Activated T-helper 1 cell treated with Interleukin-2 at 50 U/mL for 16 hours (primary cell): Measurements from ENCODE around the gene APP.
A peak's percentile ranks its signal among the peaks of the same experiment; 100 is the strongest.

Experiments used
- DNase-seq: peaks from one replicate; pipeline ENCODE4 v3.0.0-alpha.2; 2020; ENCODE audit warnings: low read depth

Gene APP

GRCh38 chr21:25903607-25904006 lies 267.0 kb downstream of the APP start:
- DNase-seq, result no peak

- no peak for DNase-seq
These were observed 269.1 kb downstream of the APP start for GRCh38 chr21:25901330-25901979.

GRCh38 chr21:25898671-25899070 lies 271.9 kb downstream of the APP start:
- no peak for DNase-seq

- no peak for DNase-seq
These were observed 273.2 kb downstream of the APP start for GRCh38 chr21:25897383-25897782.

- DNase-seq, result no peak
These were observed 274.0 kb downstream of the APP start for GRCh38 chr21:25896501-25897056.

- DNase-seq, result no peak
These were observed 274.9 kb downstream of the APP start for GRCh38 chr21:25895565-25896205.

- DNase-seq, result no peak
These were observed 277.4 kb downstream of the APP start for GRCh38 chr21:25893191-25893590.

- DNase-seq, result no peak
These were observed 279.0 kb downstream of the APP start for GRCh38 chr21:25891596-25891995.

GRCh38 chr21:25890001-25890400 lies 280.6 kb downstream of the APP start:
- no peak for DNase-seq

- DNase-seq, result no peak
These were observed 281.9 kb downstream of the APP start for GRCh38 chr21:25888711-25889110.

GRCh38 chr21:25887646-25888306 lies 282.8 kb downstream of the APP start:
- DNase-seq, result no peak

- DNase-seq, result no peak
These were observed 283.4 kb downstream of the APP start for GRCh38 chr21:25887166-25887565.

- no peak for DNase-seq
These were observed 284.7 kb downstream of the APP start for GRCh38 chr21:25885880-25886279.

GRCh38 chr21:25885405-25885804 lies 285.2 kb downstream of the APP start:
- DNase-seq, result no peak

GRCh38 chr21:25884311-25884710 lies 286.3 kb downstream of the APP start:
- DNase-seq, result no peak

- DNase-seq, result peak; percentile 7
These were observed 288.8 kb downstream of the APP start for GRCh38 chr21:25881524-25882376.

- DNase-seq, result no peak
These were observed 291.4 kb downstream of the APP start for GRCh38 chr21:25879203-25879602.

- no peak for DNase-seq
These were observed 292.2 kb downstream of the APP start for GRCh38 chr21:25878344-25878743.

- DNase-seq, result no peak
These were observed 298.3 kb downstream of the APP start for GRCh38 chr21:25872271-25872670.

- DNase-seq, result no peak
These were observed 299.0 kb downstream of the APP start for GRCh38 chr21:25871566-25871965.

GRCh38 chr21:25870084-25870483 lies 300.5 kb downstream of the APP start:
- no peak for DNase-seq

- DNase-seq, result no peak
These were observed 303.5 kb downstream of the APP start for GRCh38 chr21:25867061-25867460.
